OCI-LY3 (cell line): ENCODE measurements around the gene DIPK1B.

ENCODE experiments used
- H2AFZ ChIP-seq: fragments of 200-600, 300-600 bp; shearing (Covaris generic); 2 replicates; pipeline ENCODE4 v1.6.0; 2014; ENCODE audit warnings: antibody characterized with exemption, low read depth, low read length
- H3K27ac ChIP-seq: fragments of 200-600, 300-600 bp; sonication (generic); 2 replicates; pipeline ENCODE4 v1.5.1; 2014; ENCODE audit warnings: mild to moderate bottlenecking, low read length, moderate library complexity, mixed read lengths
- H3K27me3 ChIP-seq: fragments of 200-600, 300-600 bp; sonication (generic); 2 replicates; pipeline ENCODE4 v1.6.1; 2014; ENCODE audit warnings: low read depth, low read length, mixed read lengths
- H3K36me3 ChIP-seq: fragments of 200-600, 300-600 bp; sonication (generic); replicated peaks from 2 replicates; pipeline ENCODE3; 2014; ENCODE audit warnings: low read depth, low read length, mixed read lengths
- H3K4me1 ChIP-seq: fragments of 300-600, 200-600 bp; sonication (generic); 2 replicates; pipeline ENCODE4 v1.6.1; 2014; ENCODE audit warnings: low read length, mixed read lengths
- H3K4me2 ChIP-seq: fragments of 200-600, 300-600 bp; sonication (generic); 2 replicates; pipeline ENCODE4 v1.6.1; 2014; ENCODE audit warnings: low read length, mixed read lengths
- H3K4me3 ChIP-seq: fragments of 300-600, 200-600 bp; sonication (generic); 2 replicates; pipeline ENCODE4 v1.5.1; 2014; ENCODE audit warnings: antibody characterized with exemption, mild to moderate bottlenecking, low read length, moderate library complexity
- H3K79me2 ChIP-seq: fragments of 300-600, 200-600 bp; shearing (Covaris generic); 2 replicates; pipeline ENCODE4 v1.6.1; 2014; ENCODE audit warnings: mild to moderate bottlenecking, low read length, mixed read lengths
- H3K9ac ChIP-seq: fragments of 300-600, 200-600 bp; shearing (Covaris generic); 2 replicates; pipeline ENCODE4 v1.6.0; 2014; ENCODE audit warnings: mild to moderate bottlenecking, low read length, moderate library complexity
- H3K9me3 ChIP-seq: fragments of 200-600, 300-600 bp; shearing (Covaris generic); 2 replicates; pipeline ENCODE4 v1.6.1; 2014; ENCODE audit warnings: low read length, mixed read lengths; ENCODE audit not compliant: insufficient read depth
- H4K20me1 ChIP-seq: fragments of 200-600, 300-600 bp; sonication (generic); 2 replicates; pipeline ENCODE4 v1.6.1; 2016; ENCODE audit warnings: low read length, mixed read lengths; ENCODE audit not compliant: insufficient read depth
- EZH2phosphoT487 ChIP-seq: fragments of 200-600 bp; shearing (Covaris generic); IDR thresholded peaks from 2 replicates; pipeline ENCODE4 v1.6.1; 2018; ENCODE audit warnings: antibody characterized with exemption, mixed run types, low read depth
- TF ChIP-seq, protein P1 (sequence below): fragments of 200-600, 300-600 bp; sonication (generic); IDR thresholded peaks from 2 replicates; pipeline ENCODE4 v1.5.1; 2014; ENCODE audit warnings: antibody characterized with exemption, low read length, low read depth

Gene DIPK1B

DNA sequence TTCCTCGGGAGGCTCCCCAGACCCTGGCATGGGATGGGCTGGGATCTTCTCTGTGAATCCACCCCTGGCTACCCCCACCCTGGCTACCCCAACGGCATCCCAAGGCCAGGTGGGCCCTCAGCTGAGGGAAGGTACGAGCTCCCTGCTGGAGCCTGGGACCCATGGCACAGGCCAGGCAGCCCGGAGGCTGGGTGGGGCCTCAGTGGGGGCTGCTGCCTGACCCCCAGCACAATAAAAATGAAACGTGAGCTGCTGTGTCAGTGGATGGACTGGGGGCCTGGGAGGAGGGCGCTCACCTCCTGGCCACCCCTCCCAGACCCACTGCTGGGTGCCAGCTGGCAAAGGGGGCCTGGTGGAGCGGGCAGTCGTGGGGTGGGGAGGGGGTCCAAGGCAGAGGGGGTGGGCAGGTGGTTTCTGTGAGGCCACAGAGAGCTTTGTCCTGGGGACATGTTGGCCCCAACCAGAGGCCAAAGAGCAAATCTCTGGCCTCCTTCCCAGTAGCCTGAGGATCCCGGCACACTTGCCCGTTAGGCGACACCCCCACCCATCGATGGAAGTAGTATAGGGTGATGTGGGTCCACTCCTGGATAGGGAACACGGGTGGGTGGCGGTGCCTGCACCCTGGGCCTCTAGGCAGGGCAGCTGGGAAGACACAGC lies 39.8 kb upstream of the DIPK1B start:
- Histone ChIP-seq H3K27ac (no peak overlapping the region), H4K20me1 (no peaks in the 10 kb centered on the region), H3K9me3 (no peaks in the 10 kb centered on the region), H3K79me2 (no peaks in the 10 kb centered on the region), H2AFZ (no peak overlapping the region), H3K4me2 (no peak overlapping the region), H3K4me1 (no peaks in the 10 kb centered on the region), H3K4me3 (no peak overlapping the region), H3K9ac (no peak overlapping the region), H3K36me3 (no peaks in the 10 kb centered on the region), H3K27me3 (peaks cover 19% of the 10 kb centered on the region)
- TF ChIP-seq, protein P1, sequence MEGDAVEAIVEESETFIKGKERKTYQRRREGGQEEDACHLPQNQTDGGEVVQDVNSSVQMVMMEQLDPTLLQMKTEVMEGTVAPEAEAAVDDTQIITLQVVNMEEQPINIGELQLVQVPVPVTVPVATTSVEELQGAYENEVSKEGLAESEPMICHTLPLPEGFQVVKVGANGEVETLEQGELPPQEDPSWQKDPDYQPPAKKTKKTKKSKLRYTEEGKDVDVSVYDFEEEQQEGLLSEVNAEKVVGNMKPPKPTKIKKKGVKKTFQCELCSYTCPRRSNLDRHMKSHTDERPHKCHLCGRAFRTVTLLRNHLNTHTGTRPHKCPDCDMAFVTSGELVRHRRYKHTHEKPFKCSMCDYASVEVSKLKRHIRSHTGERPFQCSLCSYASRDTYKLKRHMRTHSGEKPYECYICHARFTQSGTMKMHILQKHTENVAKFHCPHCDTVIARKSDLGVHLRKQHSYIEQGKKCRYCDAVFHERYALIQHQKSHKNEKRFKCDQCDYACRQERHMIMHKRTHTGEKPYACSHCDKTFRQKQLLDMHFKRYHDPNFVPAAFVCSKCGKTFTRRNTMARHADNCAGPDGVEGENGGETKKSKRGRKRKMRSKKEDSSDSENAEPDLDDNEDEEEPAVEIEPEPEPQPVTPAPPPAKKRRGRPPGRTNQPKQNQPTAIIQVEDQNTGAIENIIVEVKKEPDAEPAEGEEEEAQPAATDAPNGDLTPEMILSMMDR, result no peak
- no peak for TF ChIP-seq EZH2phosphoT487

DNA sequence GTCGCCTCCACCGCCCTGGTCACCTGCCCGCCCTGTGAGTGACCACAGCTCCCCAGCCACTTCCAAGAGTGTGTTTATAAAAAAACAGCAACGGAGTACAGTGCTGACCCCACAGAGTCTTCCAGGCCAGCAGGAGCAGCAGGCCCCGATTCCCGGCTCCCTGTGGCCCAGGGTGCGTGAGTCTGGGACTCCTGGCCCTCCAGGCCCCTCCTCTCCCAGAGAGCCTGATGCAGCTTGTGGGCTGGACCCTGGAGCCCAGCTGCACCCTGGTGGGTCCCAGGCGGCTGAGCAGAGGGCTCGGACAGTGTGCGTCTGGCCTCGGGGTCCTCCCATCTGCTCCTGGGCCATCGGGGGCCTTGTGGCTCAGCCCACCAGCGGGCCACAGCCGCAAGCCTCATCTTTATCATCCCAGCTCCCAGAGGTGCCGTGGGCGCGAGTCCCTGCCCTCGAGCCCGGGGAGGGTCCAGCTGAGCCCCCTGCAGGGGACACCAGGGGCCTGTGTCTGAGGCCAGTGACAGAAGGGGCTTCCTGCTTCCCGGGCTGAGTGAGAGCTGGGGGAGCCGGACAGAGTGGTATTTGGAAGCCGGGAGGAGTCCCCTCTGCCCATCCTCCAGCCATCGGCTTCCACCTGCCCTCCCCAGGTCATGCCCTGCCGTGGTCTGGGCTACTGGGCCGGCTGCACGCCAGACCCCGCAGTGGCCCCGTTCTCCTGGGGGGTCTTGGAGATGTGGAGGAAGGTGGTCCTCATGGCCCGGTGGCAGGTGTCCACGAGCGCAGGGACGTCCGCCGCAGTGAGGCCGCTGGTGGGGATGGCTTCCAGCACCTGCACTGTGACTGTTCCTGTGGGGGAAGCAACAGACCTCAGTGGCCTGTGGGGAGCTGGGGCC lies 39.0 kb upstream of the DIPK1B start:
- TF ChIP-seq, protein P1, result no peak
- H3K79me2 ChIP-seq, result no peaks in the 10 kb centered on the region
- H3K4me3 ChIP-seq, result no peak overlapping the region
- no peaks in the 10 kb centered on the region for H3K36me3 ChIP-seq
- peaks cover 13% of the 10 kb centered on the region for H3K27me3 ChIP-seq
- H2AFZ ChIP-seq, result no peak overlapping the region
- no peak overlapping the region for H3K9ac ChIP-seq
- H3K4me2 ChIP-seq, result no peak overlapping the region
- H3K27ac ChIP-seq, result no peak overlapping the region
- no peaks in the 10 kb centered on the region for H3K4me1 ChIP-seq
- no peaks in the 10 kb centered on the region for H4K20me1 ChIP-seq
- H3K9me3 ChIP-seq, result no peaks in the 10 kb centered on the region

DNA sequence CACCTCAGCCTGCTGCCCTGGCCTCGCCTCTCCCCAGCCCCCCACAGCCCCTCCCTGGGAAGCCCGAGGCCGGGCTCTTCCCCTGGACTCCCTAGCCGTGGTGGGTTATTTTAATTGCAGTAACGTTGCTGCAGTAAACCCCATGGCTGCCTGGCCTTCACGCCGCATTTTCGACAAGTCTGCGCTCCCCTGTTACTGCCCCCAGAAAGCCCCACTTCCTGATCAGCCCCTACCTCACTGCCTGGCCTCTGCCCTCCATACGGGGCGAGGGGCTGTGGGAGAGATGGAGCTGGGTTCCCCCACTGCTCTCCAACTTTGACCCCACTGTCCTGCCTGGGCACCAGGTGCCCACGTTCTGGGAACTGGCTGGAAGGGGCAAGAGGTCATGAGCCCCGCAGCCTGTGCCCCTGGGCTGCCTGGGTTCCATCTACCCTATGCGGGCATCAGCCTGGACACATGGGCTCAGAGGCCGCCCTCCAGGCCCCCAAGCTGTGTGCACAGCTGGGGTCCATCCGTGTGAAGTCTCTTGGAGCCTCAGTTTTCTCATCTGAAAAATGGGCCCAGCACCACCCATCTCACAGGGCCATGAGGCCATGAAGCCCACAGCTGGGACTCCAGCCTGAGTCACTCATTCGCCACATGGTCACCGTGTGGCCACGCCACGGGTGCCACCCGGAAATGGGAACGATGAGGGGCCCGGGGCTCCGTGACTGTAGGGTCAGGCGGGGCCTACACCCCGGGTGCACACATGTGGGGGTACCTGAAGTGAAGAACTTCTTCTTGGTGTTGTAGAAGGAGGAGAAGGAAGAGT lies 38.2 kb upstream of the DIPK1B start:
- Histone ChIP-seq H3K4me1 (no peaks in the 10 kb centered on the region), H3K27ac (no peak overlapping the region), H3K9me3 (no peaks in the 10 kb centered on the region), H3K79me2 (no peaks in the 10 kb centered on the region), H3K4me3 (no peak overlapping the region), H2AFZ (no peak overlapping the region), H3K9ac (no peak overlapping the region), H3K36me3 (no peaks in the 10 kb centered on the region), H4K20me1 (peaks cover 6% of the 10 kb centered on the region), H3K27me3 (peaks cover 13% of the 10 kb centered on the region), H3K4me2 (no peak overlapping the region)
- TF ChIP-seq, protein P1, result no peak
- no peak for TF ChIP-seq EZH2phosphoT487
